Cerebellar nuclear complex (tissue), 1 donor: ENCODE results near the gene USP8.
"Not testable (repeated sequence)": the region's sequence is repeated elsewhere in the genome, so short reads cannot be mapped to it uniquely, and the experiment has no call there.

ENCODE experiments used
- DNase-seq, 2 experiments: peaks; one replicate each; lab custom pipeline; 2025; lab: John Stamatoyannopoulos, UW

The USP8 gene

DNA sequence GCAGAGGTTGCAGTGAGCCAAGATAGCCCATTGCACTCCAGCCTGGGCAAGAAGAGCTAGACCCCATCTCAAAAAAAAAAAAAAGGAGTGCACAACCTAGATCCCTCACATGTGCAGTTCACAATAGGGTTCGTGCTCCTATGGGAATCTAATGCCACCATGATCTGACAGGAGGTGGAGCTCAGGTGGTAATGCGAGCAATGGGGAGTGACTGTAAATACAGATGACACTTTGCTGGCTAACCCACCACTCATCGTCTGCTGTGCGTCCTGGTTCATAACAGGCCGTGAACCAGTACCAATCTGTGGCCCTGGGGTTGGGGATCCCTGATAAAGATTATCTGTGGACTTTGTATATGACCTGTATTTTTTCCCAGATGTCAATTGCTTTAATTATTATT lies 16.7 kb downstream of the USP8 start:
- DNase-seq: no peak

- no peak for DNase-seq
These were observed 28.7 kb downstream of the USP8 start for GRCh38 chr15:50452927-50453326.

DNA sequence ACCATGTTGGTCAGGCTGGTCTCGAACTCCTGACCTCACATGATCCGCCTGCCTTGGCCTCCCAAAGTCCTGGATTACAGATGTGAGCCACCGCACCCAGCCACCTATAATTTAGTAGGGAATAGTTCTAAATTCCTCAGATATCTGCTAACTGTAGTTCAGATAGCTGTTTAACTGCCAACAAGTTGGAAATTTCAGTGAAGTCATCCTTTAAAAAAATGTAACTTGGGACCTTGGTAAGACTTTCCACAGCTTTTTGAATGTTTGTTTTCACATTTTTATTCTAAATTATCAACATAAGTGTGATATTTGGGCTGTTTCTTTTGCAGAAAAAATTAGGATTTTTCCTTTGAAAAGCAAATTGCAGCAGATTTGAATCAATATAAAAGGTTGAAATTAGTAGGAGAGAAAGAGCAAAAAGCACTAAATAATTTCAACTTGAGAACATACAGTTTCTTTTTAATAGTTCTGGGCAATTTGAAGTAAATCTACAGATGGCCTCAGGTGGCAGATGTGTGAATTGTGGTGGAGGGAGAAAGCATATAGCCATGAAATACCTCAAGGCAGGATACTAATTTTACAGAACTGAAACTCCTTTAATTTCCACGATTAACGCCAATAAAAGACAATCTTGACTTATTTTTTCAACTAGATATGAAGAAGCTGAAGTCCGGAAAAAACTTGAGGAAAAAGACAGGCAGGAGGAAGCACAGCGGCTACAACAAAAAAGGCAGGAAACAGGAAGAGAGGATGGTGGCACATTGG lies 34.3 kb downstream of the USP8 start:
- DNase-seq: no peak

DNA sequence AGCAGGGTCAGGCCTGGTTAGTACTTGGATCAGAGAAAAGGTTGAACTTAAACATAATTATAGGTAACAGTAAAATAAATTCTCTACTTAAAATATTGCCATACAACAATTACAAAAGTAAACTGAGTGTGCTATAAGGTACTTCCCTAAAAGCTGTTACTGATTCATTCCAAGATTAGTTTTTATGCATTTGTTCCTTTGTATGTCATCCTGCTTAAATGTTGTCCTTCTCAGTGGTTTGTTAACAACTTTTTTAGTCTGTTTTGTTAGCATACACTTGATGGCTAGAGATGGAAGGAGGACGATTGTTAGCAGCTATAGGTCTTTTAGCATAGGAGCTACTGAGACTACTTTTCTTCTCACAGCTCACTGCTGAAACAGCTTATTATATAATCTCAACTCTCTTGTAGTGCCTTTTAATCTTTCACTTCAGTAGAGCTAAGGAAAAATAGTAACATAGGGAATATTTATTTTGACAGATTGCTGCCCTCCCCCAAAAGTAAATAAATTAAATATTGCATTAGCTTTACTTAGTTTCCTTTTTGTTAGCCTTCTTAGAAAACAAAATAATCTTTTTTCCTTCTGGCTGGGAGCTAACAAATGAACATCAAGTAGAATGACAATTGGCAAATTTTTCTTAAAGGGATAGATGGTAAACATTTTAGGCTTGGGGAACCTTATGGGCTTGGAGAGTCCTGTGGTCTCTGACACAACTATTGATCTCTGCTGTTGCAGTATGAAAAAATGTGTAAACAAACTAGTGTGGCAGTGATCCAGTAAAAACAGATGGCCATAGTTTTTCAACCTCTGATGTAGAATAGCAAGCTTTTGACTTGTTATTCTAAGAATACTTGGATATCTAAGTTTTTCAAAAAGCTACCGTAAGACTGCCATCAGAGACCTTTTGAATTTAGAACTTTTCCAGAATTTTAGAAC lies 39.5 kb downstream of the USP8 start:
- no peak for DNase-seq

DNA sequence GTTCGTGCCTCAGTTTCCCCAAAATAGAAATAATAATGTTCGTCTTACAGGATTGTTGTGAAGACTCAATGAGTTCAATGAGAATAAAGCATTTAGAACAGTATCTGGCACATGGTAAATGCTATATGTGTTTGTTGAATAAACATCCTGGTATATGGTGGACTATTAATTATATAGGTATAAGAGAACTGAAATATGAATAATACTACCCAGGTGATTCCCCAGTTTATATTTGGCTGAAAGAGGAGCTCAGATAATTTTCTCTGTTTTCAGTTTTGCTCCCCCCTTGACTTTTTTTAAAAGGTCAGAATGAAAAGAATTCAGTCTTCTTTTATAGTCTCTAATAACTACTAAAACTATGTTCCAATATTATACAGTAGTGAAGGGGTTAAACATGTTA lies 46.9 kb downstream of the USP8 start:
- DNase-seq: no peak

DNA sequence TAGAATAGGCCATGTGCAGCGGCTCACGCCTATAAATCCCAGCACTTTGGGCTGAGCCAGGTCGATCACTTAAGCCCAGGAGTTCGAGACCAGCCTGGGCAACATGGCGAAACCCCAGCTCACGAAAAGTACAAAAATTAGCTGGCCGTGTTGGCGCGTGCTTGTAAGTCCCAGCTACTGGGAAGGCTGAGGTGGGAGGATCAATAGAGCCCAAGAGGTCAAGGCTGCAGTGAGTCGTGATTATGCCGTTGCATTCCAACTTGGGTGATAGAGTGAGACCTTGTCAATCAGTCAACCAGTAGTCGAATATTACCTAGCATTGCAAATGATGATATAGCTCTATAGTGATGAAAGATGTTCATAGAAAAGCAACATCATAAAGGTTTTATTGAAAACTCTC lies 51.9 kb downstream of the USP8 start:
- DNase-seq: no peak

DNA sequence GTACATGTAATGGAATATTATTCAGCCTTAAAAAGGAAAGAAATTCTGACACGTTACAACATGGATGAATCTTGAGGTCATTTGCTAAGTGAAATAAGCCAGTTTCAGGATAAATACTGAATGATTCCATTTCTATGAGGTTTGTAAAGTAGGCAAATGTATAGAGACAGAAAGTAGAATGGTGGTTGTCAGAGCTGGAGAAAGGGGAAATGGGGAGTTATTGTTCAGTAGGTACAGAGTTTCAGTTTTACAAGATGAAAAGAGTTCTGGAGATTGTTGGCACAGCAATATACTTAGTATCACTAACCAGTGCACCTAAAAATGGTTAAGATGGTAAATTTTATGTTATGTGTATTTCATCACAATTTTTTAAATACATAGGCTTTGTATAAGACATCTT lies 60.6 kb downstream of the USP8 start:
- DNase-seq: no peak

- no peak for DNase-seq
These were observed 61.2 kb downstream of the USP8 start for GRCh38 chr15:50485389-50485788.

- no peak for DNase-seq
These were observed 63.1 kb downstream of the USP8 start for GRCh38 chr15:50487287-50487686.

DNA sequence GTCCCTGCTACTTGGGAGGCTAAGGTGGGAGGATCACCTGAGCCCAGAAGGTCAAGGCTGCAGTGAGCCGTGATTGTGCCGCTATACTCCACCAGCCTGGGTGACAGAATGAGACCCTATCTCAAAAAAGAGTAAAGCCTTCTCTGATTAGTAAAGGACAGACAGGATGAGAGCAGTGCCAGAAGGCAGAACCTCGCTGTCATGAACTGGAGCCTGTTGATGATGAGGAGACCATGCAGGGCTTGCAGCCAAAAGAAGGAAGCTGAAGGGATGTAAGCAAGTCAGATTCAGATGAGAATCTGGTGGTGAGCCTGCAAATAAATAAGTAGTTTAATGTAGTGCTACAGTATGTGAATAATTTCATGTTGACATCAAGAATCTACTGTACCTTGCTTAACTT lies 69.4 kb downstream of the USP8 start:
- no peak for DNase-seq

GRCh38 chr15:50494547-50494946 lies 70.3 kb downstream of the USP8 start:
- not testable (repeated sequence) for DNase-seq

DNA sequence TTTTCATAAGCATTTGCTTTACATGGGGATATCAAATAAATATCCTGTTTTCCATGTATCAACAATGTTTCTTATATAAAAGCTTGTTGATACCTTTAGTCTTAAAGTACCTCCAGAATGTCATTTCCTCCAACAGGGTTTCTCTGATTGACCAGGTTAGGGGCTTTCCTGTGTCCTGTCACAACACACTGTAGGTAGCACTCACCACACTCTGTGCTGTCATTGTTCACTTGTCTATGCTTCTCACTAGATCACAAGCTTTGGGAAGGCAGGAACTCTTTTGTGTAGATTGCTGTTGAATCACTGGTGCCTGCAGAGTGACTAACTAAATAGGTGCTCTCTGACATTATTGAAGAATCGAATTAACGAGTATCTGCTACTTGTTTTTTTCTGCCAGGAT lies 72.5 kb downstream of the USP8 start:
- DNase-seq: no peak

DNA sequence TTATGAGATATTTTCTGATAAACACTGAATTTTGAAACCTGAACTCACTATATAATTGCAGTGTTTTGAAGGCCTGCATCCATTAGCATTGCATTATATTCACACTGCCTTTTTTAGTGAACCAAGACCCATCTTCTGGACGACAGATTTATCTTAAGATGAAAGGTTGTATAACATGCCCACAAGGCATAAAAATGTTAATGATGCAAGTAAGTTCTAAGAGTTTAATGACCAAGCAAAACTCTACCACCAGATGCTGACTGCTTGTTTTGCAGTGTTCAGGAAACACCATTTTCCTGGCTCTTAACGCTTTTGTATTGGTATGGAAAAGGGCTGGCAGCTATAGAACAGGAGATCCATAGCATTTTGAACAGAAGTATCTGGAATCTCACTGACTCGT lies 76.1 kb downstream of the USP8 start:
- DNase-seq: no peak

GRCh38 chr15:50501815-50502214 lies 77.6 kb downstream of the USP8 start:
- no peak for DNase-seq

GRCh38 chr15:50503144-50503543 lies 78.9 kb downstream of the USP8 start:
- no peak for DNase-seq

GRCh38 chr15:50505656-50506055 lies 81.5 kb downstream of the USP8 start:
- not testable (repeated sequence) for DNase-seq

- no peak for DNase-seq
These were observed 81.9 kb downstream of the USP8 start for GRCh38 chr15:50506121-50506520.

GRCh38 chr15:50513001-50513400 lies 88.8 kb downstream of the USP8 start:
- DNase-seq: no peak

GRCh38 chr15:50519740-50520425 lies 95.7 kb downstream of the USP8 start:
- DNase-seq: no peak

- DNase-seq: no peak
These were observed 99.6 kb downstream of the USP8 start for GRCh38 chr15:50523851-50524251.

- no peak for DNase-seq
These were observed 107.0 kb downstream of the USP8 start for GRCh38 chr15:50531163-50531562.

DNA sequence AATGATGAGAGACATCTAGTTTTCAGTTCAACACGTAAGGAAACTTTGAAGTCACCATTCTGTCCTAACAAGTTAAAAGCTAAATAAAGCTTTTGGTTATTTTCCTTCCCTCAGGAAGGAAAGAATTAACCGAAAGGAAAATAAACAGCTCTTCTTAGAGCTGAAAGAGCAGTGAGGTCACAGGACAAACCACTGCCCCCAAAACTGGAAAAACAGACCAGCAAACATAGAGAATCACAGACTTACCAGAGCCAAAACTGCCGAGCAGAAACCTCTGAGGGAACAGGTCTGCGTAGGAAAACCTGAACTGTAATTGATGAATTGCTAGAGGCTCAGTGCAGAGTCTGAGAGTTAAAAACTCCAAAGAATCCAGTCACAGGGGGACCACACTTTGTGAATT lies 107.6 kb downstream of the USP8 start:
- no peak for DNase-seq

DNA sequence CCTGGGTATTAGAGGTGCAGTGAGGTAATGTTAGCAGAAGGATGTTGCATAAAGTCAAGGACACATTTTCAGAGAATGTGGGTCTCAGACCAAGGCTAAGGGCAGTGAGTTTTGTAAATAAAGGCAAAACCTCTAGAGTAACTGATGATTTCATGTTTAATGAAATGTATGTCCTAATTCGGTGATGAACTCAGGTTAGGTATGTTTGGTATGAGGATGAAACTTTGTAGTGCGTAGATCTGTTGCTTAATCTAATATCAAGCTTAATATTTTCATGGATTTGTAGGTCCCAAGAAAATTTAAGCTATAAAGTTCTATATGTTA lies 118.6 kb downstream of the USP8 start:
- no peak for DNase-seq
